ENCODE measurements around the gene ATPAF2.
A peak's percentile ranks its signal among the peaks of the same experiment; 100 is the strongest.

The ATPAF2 gene

GRCh38 chr17:18006495-18007239, 32.3 kb downstream of the ATPAF2 start:
- in situ Hi-C loops (cut with HindIII; ENCODE audit: low pct_ligation_motif_present, low sequenced_read_pairs): no loop called here
- TF ChIP-seq, protein P1, sequence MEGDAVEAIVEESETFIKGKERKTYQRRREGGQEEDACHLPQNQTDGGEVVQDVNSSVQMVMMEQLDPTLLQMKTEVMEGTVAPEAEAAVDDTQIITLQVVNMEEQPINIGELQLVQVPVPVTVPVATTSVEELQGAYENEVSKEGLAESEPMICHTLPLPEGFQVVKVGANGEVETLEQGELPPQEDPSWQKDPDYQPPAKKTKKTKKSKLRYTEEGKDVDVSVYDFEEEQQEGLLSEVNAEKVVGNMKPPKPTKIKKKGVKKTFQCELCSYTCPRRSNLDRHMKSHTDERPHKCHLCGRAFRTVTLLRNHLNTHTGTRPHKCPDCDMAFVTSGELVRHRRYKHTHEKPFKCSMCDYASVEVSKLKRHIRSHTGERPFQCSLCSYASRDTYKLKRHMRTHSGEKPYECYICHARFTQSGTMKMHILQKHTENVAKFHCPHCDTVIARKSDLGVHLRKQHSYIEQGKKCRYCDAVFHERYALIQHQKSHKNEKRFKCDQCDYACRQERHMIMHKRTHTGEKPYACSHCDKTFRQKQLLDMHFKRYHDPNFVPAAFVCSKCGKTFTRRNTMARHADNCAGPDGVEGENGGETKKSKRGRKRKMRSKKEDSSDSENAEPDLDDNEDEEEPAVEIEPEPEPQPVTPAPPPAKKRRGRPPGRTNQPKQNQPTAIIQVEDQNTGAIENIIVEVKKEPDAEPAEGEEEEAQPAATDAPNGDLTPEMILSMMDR (IDR thresholded peaks at IDR 0.05; ENCODE audit: low read depth, low read length, missing control alignments): no peak
- H3K27ac ChIP-seq: no peak overlapping the region
- no peaks in the 10 kb centered on the region for H3K36me3 ChIP-seq (replicated peaks)
- no peak for DNase-seq
- H3K4me3 ChIP-seq (ENCODE audit: low read depth, low read length): no peak overlapping the region
- no peaks in the 10 kb centered on the region for H3K27me3 ChIP-seq (replicated peaks)

DNA sequence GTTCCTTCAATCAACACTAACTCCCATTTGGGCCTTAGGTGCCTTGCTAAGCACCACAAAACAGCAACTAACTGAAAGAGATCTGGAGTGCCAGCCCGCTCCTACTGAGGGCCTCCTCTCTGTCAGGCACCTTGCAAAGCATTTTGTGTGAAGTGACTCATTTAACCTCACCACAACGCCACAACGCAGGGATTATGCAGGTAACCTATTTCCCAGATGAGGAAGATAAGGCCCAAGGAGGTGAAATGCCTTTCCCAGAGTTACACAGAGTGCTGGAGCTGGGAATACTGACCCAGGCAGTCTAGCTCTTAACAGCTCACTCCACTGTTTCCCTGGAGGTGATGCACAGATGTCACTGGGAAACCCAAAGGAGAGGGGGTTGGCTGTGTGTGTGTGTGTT, 33.5 kb downstream of the ATPAF2 start:
- in situ Hi-C loops (cut with HindIII; ENCODE audit: low pct_ligation_motif_present, low sequenced_read_pairs): no loop called here
- TF ChIP-seq, protein P1 (IDR thresholded peaks at IDR 0.05; ENCODE audit: low read depth, low read length, missing control alignments): no peak

DNA sequence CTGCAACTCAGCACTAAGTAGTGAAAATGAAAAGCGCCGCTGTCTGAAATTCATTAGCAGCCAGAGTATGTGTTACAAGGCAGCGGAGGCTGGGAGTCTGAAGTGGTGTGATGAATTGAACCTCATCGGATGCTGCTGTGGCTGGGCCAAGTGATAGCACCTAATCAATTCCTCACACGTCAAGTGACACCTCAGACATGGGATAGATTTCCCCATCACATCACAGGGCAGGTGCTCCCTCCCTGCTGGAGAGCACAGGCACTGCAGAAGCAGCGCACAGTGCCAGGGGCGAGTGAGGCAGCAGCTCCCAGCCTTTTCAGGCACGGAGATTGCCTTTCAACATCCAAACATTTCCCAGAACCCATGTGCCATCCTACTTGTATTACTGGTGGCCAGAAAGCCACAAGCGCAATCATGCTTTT, 34.1 kb downstream of the ATPAF2 start:
- Histone ChIP-seq H3K27ac (no peak overlapping the region), H3K4me3 (ENCODE audit: low read depth, low read length) (no peak overlapping the region), H3K27me3 (replicated peaks) (no peaks in the 10 kb centered on the region), H3K36me3 (replicated peaks) (no peaks in the 10 kb centered on the region)
- in situ Hi-C loops (cut with HindIII; ENCODE audit: low pct_ligation_motif_present, low sequenced_read_pairs): no loop called here
- DNase-seq: no peak
- TF ChIP-seq, protein P1 (IDR thresholded peaks at IDR 0.05; ENCODE audit: low read depth, low read length, missing control alignments): peak; percentile 60

More for the DNA sequence above, 33.5 kb downstream of the ATPAF2 start:
- no peak overlapping the region for H3K4me3 ChIP-seq (ENCODE audit: low read depth, low read length)
- H3K36me3 ChIP-seq (replicated peaks): no peaks in the 10 kb centered on the region
- H3K27me3 ChIP-seq (replicated peaks): no peaks in the 10 kb centered on the region
- DNase-seq: no peak
- H3K27ac ChIP-seq: no peak overlapping the region

DNA sequence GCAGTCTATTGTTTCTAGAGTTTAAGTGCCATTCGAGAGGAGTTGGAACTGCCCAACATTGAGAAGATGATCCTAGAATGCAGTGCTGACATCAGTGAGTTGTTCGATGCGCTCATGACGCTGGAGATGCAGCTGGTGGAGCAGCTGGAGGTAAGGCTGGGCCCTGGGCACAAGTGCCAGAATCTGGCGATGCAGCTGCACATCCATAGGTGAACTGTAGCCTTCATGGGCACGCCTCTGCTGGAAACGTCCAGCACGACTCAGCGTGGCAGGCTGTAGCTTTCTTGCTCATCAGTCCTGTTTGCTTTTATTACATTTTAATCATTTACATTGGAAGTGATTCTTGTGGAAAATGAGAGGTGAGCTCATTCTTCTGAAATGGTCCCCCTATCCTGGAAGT, 34.6 kb downstream of the ATPAF2 start:
- in situ Hi-C loops (cut with HindIII; ENCODE audit: low pct_ligation_motif_present, low sequenced_read_pairs): no loop called here
- H3K4me3 ChIP-seq (ENCODE audit: low read depth, low read length): no peak overlapping the region
- no peaks in the 10 kb centered on the region for H3K36me3 ChIP-seq (replicated peaks)
- no peaks in the 10 kb centered on the region for H3K27me3 ChIP-seq (replicated peaks)
- no peak for DNase-seq
- TF ChIP-seq, protein P1 (IDR thresholded peaks at IDR 0.05; ENCODE audit: low read depth, low read length, missing control alignments): no peak
- no peak overlapping the region for H3K27ac ChIP-seq

GRCh38 chr17:18002171-18002570, 36.8 kb downstream of the ATPAF2 start:
- no peaks in the 10 kb centered on the region for H3K27me3 ChIP-seq (replicated peaks)
- no peaks in the 10 kb centered on the region for H3K36me3 ChIP-seq (replicated peaks)
- no peak overlapping the region for H3K4me3 ChIP-seq (ENCODE audit: low read depth, low read length)
- DNase-seq: no peak
- in situ Hi-C loops (cut with HindIII; ENCODE audit: low pct_ligation_motif_present, low sequenced_read_pairs): no loop called here
- TF ChIP-seq, protein P1 (IDR thresholded peaks at IDR 0.05; ENCODE audit: low read depth, low read length, missing control alignments): no peak
- H3K27ac ChIP-seq: no peak overlapping the region

- TF ChIP-seq, protein P1 (IDR thresholded peaks at IDR 0.05; ENCODE audit: low read depth, low read length, missing control alignments): no peak
- H3K27ac ChIP-seq: no peak overlapping the region
- no peak overlapping the region for H3K4me3 ChIP-seq (ENCODE audit: low read depth, low read length)
- in situ Hi-C loops (cut with HindIII; ENCODE audit: low pct_ligation_motif_present, low sequenced_read_pairs): no loop called here
- H3K27me3 ChIP-seq (replicated peaks): no peaks in the 10 kb centered on the region
- no peak for DNase-seq
- H3K36me3 ChIP-seq (replicated peaks): no peaks in the 10 kb centered on the region
Observed at GRCh38 chr17:18000030-18000408, 38.9 kb downstream of the ATPAF2 start.

Data from brain microvascular endothelial cell (primary cell).